Tibial artery (tissue), 4 donors: ENCODE results near the gene TOGARAM2.

Experiments used
- DNase-seq, 2 donors: peaks; one replicate each; pipeline ENCODE4 v3.0.0-alpha.2; 2019
- H3K27ac ChIP-seq, 2 donors: fragments of 200-600 bp; sonication (generic) in 1 of 2; 1 replicate in 1 of 2; 2 replicates in 1 of 2; pipeline ENCODE4 v1.5.1; 2018 to 2019; ENCODE audit warnings: mild to moderate bottlenecking in 1 of 2
- H3K27me3 ChIP-seq, 2 donors: fragments of 200-600 bp; sonication (generic) in 1 of 2; one replicate each; pipeline versions ENCODE4 v1.5.1 to v1.6.0; 2016 to 2019
- H3K36me3 ChIP-seq, 3 donors: fragments of 200-600 bp; sonication (generic) in 2 of 3; one replicate each; pipeline ENCODE4 v1.5.1; 2016 to 2019; ENCODE audit warnings: mild to moderate bottlenecking in 2 of 3
- H3K4me1 ChIP-seq, 4 donors: fragments of 200-600 bp; sonication (generic) in 2 of 4; 1 replicate in 3 of 4; 2 replicates in 1 of 4; pipeline ENCODE4 v1.5.1; 2016 to 2019
- H3K4me3 ChIP-seq, 2 donors: fragments of 200-600 bp; sonication (generic) in 1 of 2; 1 replicate in 1 of 2; 2 replicates in 1 of 2; pipeline ENCODE4 v1.5.1; 2018 to 2019; ENCODE audit warnings: mild to moderate bottlenecking in 2 of 2
- H3K9me3 ChIP-seq, 3 donors: fragments of 200-600 bp; sonication (generic) in 1 of 3; one replicate each; pipeline ENCODE4 v1.5.1; 2016 to 2019
- intact Hi-C: fragments of 100-400 bp; cut with DNase I; formaldehyde crosslinking; loops from one replicate; pipeline ENCODE4 v1.15.0; 2023; ENCODE audit warnings: low total_unique reads
- TF ChIP-seq, protein P1 (sequence below), 2 experiments: fragments of 200-600 bp in 1 of 2; fragments of 450-650 bp in 1 of 2; IDR thresholded peaks; one replicate each; pipeline ENCODE4 v1.5.1; 2017 to 2019; ENCODE audit warnings: antibody characterized with exemption in 2 of 2, mild to moderate bottlenecking in 1 of 2, moderate library complexity in 1 of 2

TOGARAM2 gene

DNA sequence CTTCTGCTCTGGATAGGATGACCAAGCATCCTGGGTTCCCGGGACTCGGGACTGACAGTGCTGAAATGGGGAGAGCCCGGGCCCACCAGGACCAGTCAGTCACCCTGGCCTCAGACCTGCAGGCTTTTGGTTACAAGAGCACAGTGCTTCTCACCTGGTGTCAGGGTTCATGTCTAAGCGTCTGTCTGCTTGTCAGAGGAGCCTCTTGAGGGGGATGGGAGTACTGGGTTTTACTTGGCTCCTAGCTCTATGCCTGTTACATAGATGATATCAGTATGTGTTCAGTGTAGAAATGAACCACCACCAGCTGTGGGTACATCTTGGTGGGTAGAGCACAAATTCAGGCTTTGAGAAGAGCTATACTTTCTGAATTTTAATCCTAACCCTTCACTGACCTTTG lies 63.4 kb downstream of the TOGARAM2 start:
- Histone ChIP-seq H3K27ac (no peak overlapping the region), H3K9me3 (no peaks in the 10 kb centered on the region), H3K4me3 (no peak overlapping the region), H3K27me3 (no peaks in the 10 kb centered on the region), H3K36me3 (no peaks in the 10 kb centered on the region), H3K4me1 (peaks cover 0 to 15% (median 8%) of the 10 kb centered on the region in 4 donors)
- TF ChIP-seq, protein P1, sequence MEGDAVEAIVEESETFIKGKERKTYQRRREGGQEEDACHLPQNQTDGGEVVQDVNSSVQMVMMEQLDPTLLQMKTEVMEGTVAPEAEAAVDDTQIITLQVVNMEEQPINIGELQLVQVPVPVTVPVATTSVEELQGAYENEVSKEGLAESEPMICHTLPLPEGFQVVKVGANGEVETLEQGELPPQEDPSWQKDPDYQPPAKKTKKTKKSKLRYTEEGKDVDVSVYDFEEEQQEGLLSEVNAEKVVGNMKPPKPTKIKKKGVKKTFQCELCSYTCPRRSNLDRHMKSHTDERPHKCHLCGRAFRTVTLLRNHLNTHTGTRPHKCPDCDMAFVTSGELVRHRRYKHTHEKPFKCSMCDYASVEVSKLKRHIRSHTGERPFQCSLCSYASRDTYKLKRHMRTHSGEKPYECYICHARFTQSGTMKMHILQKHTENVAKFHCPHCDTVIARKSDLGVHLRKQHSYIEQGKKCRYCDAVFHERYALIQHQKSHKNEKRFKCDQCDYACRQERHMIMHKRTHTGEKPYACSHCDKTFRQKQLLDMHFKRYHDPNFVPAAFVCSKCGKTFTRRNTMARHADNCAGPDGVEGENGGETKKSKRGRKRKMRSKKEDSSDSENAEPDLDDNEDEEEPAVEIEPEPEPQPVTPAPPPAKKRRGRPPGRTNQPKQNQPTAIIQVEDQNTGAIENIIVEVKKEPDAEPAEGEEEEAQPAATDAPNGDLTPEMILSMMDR (IDR thresholded peaks at IDR 0.05) = no peak
- no peak for DNase-seq
- intact Hi-C loops = no loop called here

DNA sequence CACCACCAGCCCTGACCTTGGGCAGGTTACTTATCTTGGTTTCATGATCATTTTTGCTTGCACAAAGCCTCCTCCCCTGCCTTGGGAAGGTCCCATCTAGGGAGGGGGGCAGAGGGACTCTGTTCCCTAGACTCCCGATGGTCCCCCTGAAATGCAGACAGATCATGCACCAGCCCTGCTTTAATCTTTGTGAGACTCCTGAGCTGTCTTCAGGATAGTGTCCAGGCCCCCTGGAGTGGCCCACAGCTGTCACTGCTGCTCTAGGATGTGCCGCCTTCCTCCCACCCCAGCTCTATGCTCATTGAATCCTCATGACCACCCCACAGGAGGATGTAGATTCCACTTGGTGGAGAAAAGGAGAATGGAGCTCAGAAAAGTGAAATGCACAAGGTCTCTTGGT lies 65.2 kb downstream of the TOGARAM2 start:
- intact Hi-C loops = no loop called here
- Histone ChIP-seq H3K36me3 (no peaks in the 10 kb centered on the region), H3K27ac (no peak overlapping the region), H3K27me3 (no peaks in the 10 kb centered on the region), H3K4me3 (no peak overlapping the region), H3K9me3 (no peaks in the 10 kb centered on the region), H3K4me1 (peaks cover 0 to 5% (median 2%) of the 10 kb centered on the region in 4 donors)
- TF ChIP-seq, protein P1 (IDR thresholded peaks at IDR 0.05) = no peak
- no peak for DNase-seq

DNA sequence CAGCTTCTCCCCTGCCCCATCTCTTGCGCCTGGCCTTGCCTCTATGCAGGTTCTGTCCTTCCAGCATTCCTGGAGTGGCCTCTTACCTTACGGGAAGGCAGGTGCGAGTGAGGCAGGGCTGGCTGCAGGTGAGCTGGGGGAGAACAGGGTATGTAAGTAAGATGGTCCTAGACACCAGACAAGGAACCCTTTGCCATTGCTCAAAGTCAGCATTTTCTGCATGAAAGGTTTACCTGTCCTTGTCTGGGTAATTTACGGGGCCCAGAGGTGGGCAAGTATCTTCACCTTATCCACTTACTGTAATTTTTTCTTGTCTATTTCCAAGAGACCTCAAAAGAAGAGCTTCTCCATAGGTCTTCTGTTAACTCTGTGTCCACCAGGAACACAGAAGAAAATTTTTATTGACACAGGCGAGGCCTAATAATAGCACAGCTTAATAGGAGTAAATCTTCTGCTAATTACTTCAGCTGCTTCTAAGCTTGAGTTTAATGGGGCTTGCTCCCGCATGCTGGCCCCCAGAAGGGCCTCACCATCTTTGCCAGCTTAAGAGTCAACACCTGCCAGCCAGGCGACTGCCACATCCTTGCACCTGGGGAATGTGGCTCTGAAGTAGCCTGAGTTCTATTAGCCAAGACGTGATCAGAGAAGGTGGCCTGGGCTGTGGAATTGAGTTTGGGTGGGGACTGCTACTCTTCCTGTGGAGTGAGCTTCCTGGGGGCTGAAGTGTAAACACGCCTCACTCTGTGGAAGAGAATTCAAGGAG lies 66.2 kb downstream of the TOGARAM2 start:
- H3K4me3 ChIP-seq = no peak overlapping the region
- intact Hi-C loops = no loop called here

DNA sequence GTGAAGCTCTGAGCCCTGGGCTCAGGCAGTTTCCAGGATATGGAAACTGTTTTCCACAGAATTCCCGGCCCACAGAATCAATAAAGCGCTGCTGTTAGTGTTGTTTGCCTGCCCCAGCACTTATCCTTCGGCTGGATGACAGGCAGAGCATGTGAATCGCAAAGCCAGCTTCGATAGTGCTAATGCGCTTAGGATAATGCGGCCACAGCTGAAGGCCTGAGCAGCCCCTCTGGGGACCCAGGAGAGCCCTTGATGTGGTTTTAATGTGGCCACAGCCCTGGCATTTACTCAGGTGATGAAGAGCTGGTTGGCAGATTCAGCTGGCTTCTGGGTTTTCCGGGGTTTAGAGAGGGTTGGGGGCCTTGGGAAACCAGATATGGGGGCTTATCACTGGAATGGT lies 69.5 kb downstream of the TOGARAM2 start:
- Histone ChIP-seq H3K27me3 (no peaks in the 10 kb centered on the region), H3K27ac (no peak overlapping the region), H3K9me3 (no peaks in the 10 kb centered on the region), H3K4me1 (no peaks in the 10 kb centered on the region), H3K4me3 (no peak overlapping the region), H3K36me3 (no peaks in the 10 kb centered on the region)
- intact Hi-C loops = no loop called here
- TF ChIP-seq, protein P1 (IDR thresholded peaks at IDR 0.05) = no peak
- DNase-seq = no peak

More for the DNA sequence above, 66.2 kb downstream of the TOGARAM2 start:
- TF ChIP-seq, protein P1 (IDR thresholded peaks at IDR 0.05) = no peak
- no peak overlapping the region for H3K27ac ChIP-seq
- no peaks in the 10 kb centered on the region for H3K9me3 ChIP-seq
- no peak for DNase-seq
- peaks cover 0 to 4% (median 2%) of the 10 kb centered on the region in 4 donors for H3K4me1 ChIP-seq
- no peaks in the 10 kb centered on the region for H3K36me3 ChIP-seq
- H3K27me3 ChIP-seq = no peaks in the 10 kb centered on the region

DNA sequence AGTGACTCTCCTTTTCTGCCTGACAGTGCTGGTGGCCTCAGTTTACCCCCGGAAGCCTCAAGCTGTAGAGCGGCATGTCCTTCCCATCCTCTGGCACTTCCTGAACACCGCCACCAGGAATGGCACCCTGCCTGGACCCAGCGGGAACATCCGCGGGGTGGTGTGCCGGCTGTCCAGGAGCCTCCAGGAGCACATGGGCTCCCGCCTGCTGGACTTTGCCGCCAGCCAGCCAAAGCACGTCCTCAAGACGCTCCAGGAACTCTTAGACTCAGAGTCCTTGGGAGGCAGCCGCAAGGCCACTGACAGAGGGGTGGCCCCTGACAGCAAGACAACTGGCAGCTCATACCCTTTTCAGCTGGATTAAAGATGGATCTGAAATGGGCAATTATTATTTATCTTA lies 70.6 kb downstream of the TOGARAM2 start:
- Histone ChIP-seq H3K27ac (no peak overlapping the region), H3K9me3 (no peaks in the 10 kb centered on the region), H3K27me3 (no peaks in the 10 kb centered on the region), H3K4me1 (no peaks in the 10 kb centered on the region), H3K4me3 (no peak overlapping the region), H3K36me3 (no peaks in the 10 kb centered on the region)
- intact Hi-C loops = no loop called here
- DNase-seq = no peak
- TF ChIP-seq, protein P1 (IDR thresholded peaks at IDR 0.05) = no peak
